Body of pancreas (tissue), 4 donors: ENCODE data around the gene ADPRM.

Experiments
- POLR2A ChIP-seq, 3 donors: fragments of 450-650 bp; IDR thresholded peaks; one replicate each; pipeline ENCODE4 v1.6.1; 2016; ENCODE audit warnings: antibody characterized with exemption in 3 of 3, mild to moderate bottlenecking in 2 of 3
- TF ChIP-seq, protein P1 (sequence below), 7 experiments: fragments of 450-650 bp in 4 of 7; fragments of 200-600 bp in 3 of 7; sonication (generic) in 3 of 7; IDR thresholded peaks; one replicate each; pipeline ENCODE4 v1.5.1; 2016 to 2019; ENCODE audit warnings: antibody characterized with exemption in 7 of 7

GRCh38 chr17:10757067-10757466, 59.7 kb downstream of the ADPRM start:
- TF ChIP-seq, protein P1, sequence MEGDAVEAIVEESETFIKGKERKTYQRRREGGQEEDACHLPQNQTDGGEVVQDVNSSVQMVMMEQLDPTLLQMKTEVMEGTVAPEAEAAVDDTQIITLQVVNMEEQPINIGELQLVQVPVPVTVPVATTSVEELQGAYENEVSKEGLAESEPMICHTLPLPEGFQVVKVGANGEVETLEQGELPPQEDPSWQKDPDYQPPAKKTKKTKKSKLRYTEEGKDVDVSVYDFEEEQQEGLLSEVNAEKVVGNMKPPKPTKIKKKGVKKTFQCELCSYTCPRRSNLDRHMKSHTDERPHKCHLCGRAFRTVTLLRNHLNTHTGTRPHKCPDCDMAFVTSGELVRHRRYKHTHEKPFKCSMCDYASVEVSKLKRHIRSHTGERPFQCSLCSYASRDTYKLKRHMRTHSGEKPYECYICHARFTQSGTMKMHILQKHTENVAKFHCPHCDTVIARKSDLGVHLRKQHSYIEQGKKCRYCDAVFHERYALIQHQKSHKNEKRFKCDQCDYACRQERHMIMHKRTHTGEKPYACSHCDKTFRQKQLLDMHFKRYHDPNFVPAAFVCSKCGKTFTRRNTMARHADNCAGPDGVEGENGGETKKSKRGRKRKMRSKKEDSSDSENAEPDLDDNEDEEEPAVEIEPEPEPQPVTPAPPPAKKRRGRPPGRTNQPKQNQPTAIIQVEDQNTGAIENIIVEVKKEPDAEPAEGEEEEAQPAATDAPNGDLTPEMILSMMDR (IDR thresholded peaks at IDR 0.05): no peak
- no peak for TF ChIP-seq POLR2A (IDR thresholded peaks at IDR 0.05)
